Natural killer cell (primary cell): ENCODE results near the gene DPEP3. TPM values are rescaled to one million over a fixed set of nuclear protein-coding genes. Genes with fewer than 3 reads are reported as not detected.

ENCODE experiments used
- ATAC-seq, 3 donors: fragments of 150-1000 bp in 2 of 3; fragments of 200-7000 bp in 1 of 3; cut with Tn5 transposase; 1 replicate in 1 of 3; 2 replicates in 2 of 3; pipeline ENCODE4 v1.10.0; 2021; ENCODE audit warnings: mild to moderate bottlenecking in 2 of 3, moderate library complexity in 2 of 3
- DNase-seq, 2 donors: peaks; one replicate each; pipeline versions ENCODE4 v3.0.0 to v3.0.0-alpha.2; 2013 to 2021; ENCODE audit warnings: mixed read lengths in 1 of 2
- H3K27ac ChIP-seq: one replicate; pipeline ENCODE4 v1.5.1; 2013; ENCODE audit warnings: mild to moderate bottlenecking, low read length
- H3K27me3 ChIP-seq: one replicate; pipeline ENCODE4 v1.6.1; 2013; ENCODE audit warnings: low read length; ENCODE audit not compliant: control insufficient read depth, insufficient read depth
- H3K36me3 ChIP-seq: one replicate; pipeline ENCODE4 v1.6.1; 2013; ENCODE audit warnings: low read length; ENCODE audit not compliant: control insufficient read depth, insufficient read depth
- H3K4me1 ChIP-seq: one replicate; pipeline ENCODE4 v1.6.1; 2013; ENCODE audit warnings: low read length; ENCODE audit not compliant: control insufficient read depth, insufficient read depth
- H3K4me3 ChIP-seq: one replicate; pipeline ENCODE4 v1.5.1; 2013; ENCODE audit warnings: low read length
- H3K9me3 ChIP-seq: one replicate; pipeline ENCODE4 v1.6.1; 2013; ENCODE audit warnings: low read length; ENCODE audit not compliant: control insufficient read depth, insufficient read depth
- H3K27ac Mint-ChIP-seq, 2 donors: one replicate each; pipeline ENCODE4 v1.8.0; 2022; ENCODE audit warnings: mild to moderate bottlenecking in 2 of 2, mixed read lengths in 2 of 2, moderate library complexity in 1 of 2
- H3K27me3 Mint-ChIP-seq, 2 donors: one replicate each; pipeline ENCODE4 v1.8.0; 2022; ENCODE audit warnings: low read depth in 2 of 2, mixed read lengths in 2 of 2
- H3K36me3 Mint-ChIP-seq: one replicate; pipeline ENCODE4 v1.8.0; 2022; ENCODE audit warnings: mixed read lengths
- H3K4me1 Mint-ChIP-seq, 2 donors: one replicate each; pipeline ENCODE4 v1.8.0; 2022; ENCODE audit warnings: mixed read lengths in 2 of 2
- H3K4me3 Mint-ChIP-seq: one replicate; pipeline ENCODE4 v1.8.0; 2022; ENCODE audit warnings: mild to moderate bottlenecking, moderate library complexity, mixed read lengths
- H3K9me3 Mint-ChIP-seq, 2 donors: one replicate each; pipeline ENCODE4 v1.8.0; 2022; ENCODE audit warnings: mixed read lengths in 2 of 2
- CTCF ChIP-seq: fragments of 200-600 bp; IDR thresholded peaks from one replicate; pipeline ENCODE4 v1.8.0; 2022; ENCODE audit warnings: antibody characterized with exemption
- WGBS: methylation state at CpG from one replicate; pipeline ENCODE4 v1.1.7; 2013; ENCODE audit warnings: missing lambda C conversion rate; ENCODE audit not compliant: insufficient coverage; 5-methylcytosine and 5-hydroxymethylcytosine counted together
- intact Hi-C: fragments of 100-400 bp; cut with micrococcal nuclease; formaldehyde crosslinking; loops from one replicate; pipeline ENCODE4 v1.14.2; 2022
- total RNA-seq, 4 donors: library from RNA; stranded (reverse); fragments of 120-200 nt in 1 of 4; gene quantifications; one replicate each; pipeline versions ENCODE4 v1.2.3 to v1.2.4, GENCODE V29; 2013 to 2022

DPEP3 gene
- total RNA-seq, 3 donors from 2014 or later (not counting 1 experiment from before 2014, with no cell fraction given), result 0.53 to 1.00 (median 0.96) TPM

- ATAC-seq, result no peak
- H3K4me3 ChIP-seq, result peak overlapping the region; percentile 83
- peaks cover 26% of the 10 kb centered on the region for H3K4me1 ChIP-seq
- H3K36me3 Mint-ChIP-seq, result peaks cover under 1% of the 10 kb centered on the region
- TF ChIP-seq CTCF, result no peak
- H3K4me3 Mint-ChIP-seq, result peak overlapping the region; percentile 99
- intact Hi-C loops, result loop anchor here (5.0 kb wide), 1 partner anchor 40 kb away; no protein-coding TSS in a partner anchor
- H3K9me3 ChIP-seq, result no peaks in the 10 kb centered on the region
- no peaks in the 10 kb centered on the region for H3K27me3 Mint-ChIP-seq
- DNase-seq, result no peak
- peak overlapping the region; percentile 91 to 96 for H3K27ac Mint-ChIP-seq
- WGBS, result 15% methylated on average over 19 of the region's 19 CpGs
- H3K27ac ChIP-seq, result peak overlapping the region; percentile 70
- no peaks in the 10 kb centered on the region for H3K9me3 Mint-ChIP-seq
- peaks cover 16 to 31% of the 10 kb centered on the region in 2 donors for H3K4me1 Mint-ChIP-seq
- H3K27me3 ChIP-seq, result no peaks in the 10 kb centered on the region
- peaks cover 9% of the 10 kb centered on the region for H3K36me3 ChIP-seq
Measured at GRCh38 chr16:68022278-68022727, 42.0 kb upstream of the DPEP3 start.

GRCh38 chr16:68021490-68021889 lies 41.2 kb upstream of the DPEP3 start:
- Mint-ChIP-seq H3K36me3 (no peaks in the 10 kb centered on the region), H3K9me3 (no peaks in the 10 kb centered on the region), H3K27ac (peak overlapping the region; percentile 91 to 96), H3K4me1 (peaks cover 16 to 31% of the 10 kb centered on the region in 2 donors), H3K4me3 (peak overlapping the region; percentile 99), H3K27me3 (no peaks in the 10 kb centered on the region)
- H3K27ac ChIP-seq, result no peak overlapping the region
- ATAC-seq, result no peak
- H3K4me1 ChIP-seq, result peaks cover 26% of the 10 kb centered on the region
- H3K4me3 ChIP-seq, result no peak overlapping the region
- H3K36me3 ChIP-seq, result peaks cover 9% of the 10 kb centered on the region
- intact Hi-C loops, result loop anchor here (5.0 kb wide), 1 partner anchor 41 kb away; no protein-coding TSS in a partner anchor
- no peaks in the 10 kb centered on the region for H3K27me3 ChIP-seq
- H3K9me3 ChIP-seq, result no peaks in the 10 kb centered on the region
- DNase-seq, result no peak
- TF ChIP-seq CTCF, result no peak
- 97% methylated on average over 10 of the region's 10 CpGs for WGBS

DNA sequence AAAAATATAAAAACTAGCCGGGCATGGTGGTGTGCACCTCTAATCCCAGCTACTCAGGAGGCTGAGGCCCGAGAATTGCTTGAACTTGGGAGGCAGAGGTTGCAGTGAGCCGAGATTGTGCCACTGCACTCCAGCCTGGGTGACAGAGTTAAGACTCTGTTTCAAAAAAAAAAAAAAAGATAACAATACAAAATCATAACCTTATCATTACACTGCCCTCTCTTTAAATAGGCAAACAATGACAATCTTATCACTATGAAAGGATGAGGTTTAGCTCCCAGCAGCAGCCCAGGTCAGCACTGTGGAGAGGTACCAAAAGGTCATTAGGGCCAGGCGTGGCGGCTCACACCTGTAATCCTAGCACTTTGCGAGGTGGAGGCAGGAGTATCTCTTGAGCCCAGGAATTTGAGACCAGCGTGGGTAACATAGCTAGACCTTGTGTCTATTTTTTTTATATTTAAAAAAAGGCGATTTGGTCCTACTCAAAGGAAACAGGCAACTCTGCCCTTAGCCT lies 38.9 kb upstream of the DPEP3 start:
- Mint-ChIP-seq H3K27ac (peak overlapping the region in 1 of 2 donors; percentile 16), H3K36me3 (no peaks in the 10 kb centered on the region), H3K9me3 (no peaks in the 10 kb centered on the region), H3K4me1 (peaks cover 16 to 30% of the 10 kb centered on the region in 2 donors), H3K27me3 (no peaks in the 10 kb centered on the region), H3K4me3 (no peak overlapping the region)
- Histone ChIP-seq H3K9me3 (no peaks in the 10 kb centered on the region), H3K27ac (no peak overlapping the region), H3K4me1 (peaks cover 28% of the 10 kb centered on the region), H3K27me3 (no peaks in the 10 kb centered on the region), H3K4me3 (no peak overlapping the region), H3K36me3 (peaks cover 9% of the 10 kb centered on the region)
- ATAC-seq, result no peak
- WGBS, result 90% methylated on average over 8 of the region's 8 CpGs
- no peak for DNase-seq
- intact Hi-C loops, result no loop called here
- no peak for TF ChIP-seq CTCF

GRCh38 chr16:68015681-68016080 lies 35.4 kb upstream of the DPEP3 start, which contains the start of gene DPEP2NB:
Gene DPEP2NB (minus strand): TSS chr16:68015911. CDS start chr16:68015770, 141 bp downstream.
- intact Hi-C loops, result no loop called here
- DNase-seq (no peak), ATAC-seq (no peak)
- peak within 1 kb of the TSS in 1 of 2 donors; percentile 5 for H3K27ac Mint-ChIP-seq
- WGBS, result 95% methylated on average over 5 of the region's 5 CpGs
- no peak within 1 kb of the TSS for H3K27ac ChIP-seq
- H3K9me3 ChIP-seq, result no peaks in the 10 kb centered on the region
- H3K27me3 Mint-ChIP-seq, result no peaks in the 10 kb centered on the region
- no peaks in the 10 kb centered on the region for H3K9me3 Mint-ChIP-seq
- H3K36me3 ChIP-seq, result no peaks in the 10 kb centered on the region
- H3K4me3 Mint-ChIP-seq, result no peak within 1 kb of the TSS
- H3K27me3 ChIP-seq, result no peaks in the 10 kb centered on the region
- H3K4me1 ChIP-seq, result peaks cover 19% of the 10 kb centered on the region
- H3K4me1 Mint-ChIP-seq, result peaks cover 12 to 14% of the 10 kb centered on the region in 2 donors
- TF ChIP-seq CTCF, result no peak
- H3K4me3 ChIP-seq, result no peak within 1 kb of the TSS
- no peaks in the 10 kb centered on the region for H3K36me3 Mint-ChIP-seq
